Mucosa of rectum (tissue), 2 donors: ENCODE results near the gene EEF2.
"Not testable (repeated sequence)": the region's sequence is repeated elsewhere in the genome, so short reads cannot be mapped to it uniquely, and the experiment has no call there.

Experiments
- H3K27ac ChIP-seq, 2 donors: one replicate each; pipeline ENCODE4 v1.7.0; 2013; ENCODE audit warnings: inconsistent platforms in 2 of 2, low read depth in 2 of 2, low read length in 2 of 2
- H3K27me3 ChIP-seq, 2 donors: one replicate each; pipeline ENCODE4 v1.7.0; 2013; ENCODE audit warnings: low read length in 2 of 2; ENCODE audit not compliant: control insufficient read depth in 2 of 2, insufficient read depth in 2 of 2
- H3K36me3 ChIP-seq, 2 donors: one replicate each; pipeline ENCODE4 v1.7.0; 2013; ENCODE audit warnings: low read length in 2 of 2; ENCODE audit not compliant: control insufficient read depth in 2 of 2, insufficient read depth in 2 of 2
- H3K4me1 ChIP-seq, 2 donors: one replicate each; pipeline ENCODE4 v1.7.0; 2013; ENCODE audit warnings: low read length in 2 of 2, mild to moderate bottlenecking in 1 of 2; ENCODE audit not compliant: control insufficient read depth in 2 of 2, insufficient read depth in 2 of 2
- H3K4me3 ChIP-seq, 2 donors: one replicate each; pipeline ENCODE4 v1.7.0; 2013; ENCODE audit warnings: low read length in 2 of 2
- H3K9ac ChIP-seq, 2 donors: one replicate each; pipeline ENCODE4 v1.7.0; 2013; ENCODE audit warnings: low read length in 2 of 2, low read depth in 1 of 2, mild to moderate bottlenecking in 1 of 2
- H3K9me3 ChIP-seq, 2 donors: one replicate each; pipeline ENCODE4 v1.7.0; 2013; ENCODE audit warnings: low read length in 2 of 2; ENCODE audit not compliant: control insufficient read depth in 2 of 2
- donor health status: healthy.
- donor health status: Normal muscosa, but diverticular disease.

The EEF2 gene

DNA sequence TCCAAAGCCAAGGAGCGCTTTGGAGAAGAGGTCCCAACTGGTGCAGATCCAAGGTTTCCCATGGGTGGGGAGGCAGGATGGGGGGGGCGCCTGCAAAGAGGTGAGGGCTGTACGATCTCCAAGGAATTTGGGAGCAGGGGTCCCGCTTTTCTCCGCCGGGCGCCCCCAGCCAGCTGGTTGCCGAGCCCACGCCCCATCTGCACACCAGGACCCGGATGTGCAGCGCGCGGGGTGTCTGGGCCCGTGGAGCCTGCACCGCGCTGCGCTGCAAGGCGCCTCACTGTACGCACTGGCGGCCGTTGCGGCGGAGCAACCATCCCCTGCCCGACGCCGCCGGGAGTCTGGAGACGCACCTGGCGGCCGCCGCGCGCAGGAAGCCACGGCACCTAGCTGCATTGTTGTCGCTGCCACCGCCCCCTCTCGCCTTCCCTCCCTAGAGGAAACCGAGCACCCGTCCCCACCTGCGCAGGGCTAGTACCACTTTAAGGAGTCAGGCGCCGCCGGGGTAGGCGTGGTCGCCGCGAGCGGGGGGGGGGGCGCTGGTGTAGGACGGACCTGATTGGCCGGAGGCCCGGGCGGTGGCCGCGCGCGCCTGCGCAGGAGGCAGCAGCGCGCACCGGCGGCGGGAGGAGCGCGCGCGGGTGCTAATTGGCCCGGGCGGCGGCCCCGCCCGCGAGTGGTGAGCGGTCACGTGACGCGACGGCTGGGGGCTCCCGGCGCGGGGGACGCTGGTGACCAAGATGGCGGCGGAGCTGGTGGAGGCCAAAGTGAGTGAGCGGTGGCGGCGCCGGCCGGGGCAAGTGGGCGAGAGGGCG lies 22.0 kb upstream of the EEF2 start, which contains the start of gene PIAS4:
TSS of gene PIAS4 (plus strand) at position 716 of the 815 bp plus-strand sequence. CDS start at position 741, 25 bp downstream.
- Histone ChIP-seq H3K27me3 (no peaks in the 10 kb centered on the region), H3K9ac (peak within 1 kb of the TSS; percentile 78 to 79), H3K4me3 (peak within 1 kb of the TSS; percentile 82 to 86), H3K27ac (peak within 1 kb of the TSS; percentile 73 to 90), H3K9me3 (no peaks in the 10 kb centered on the region), H3K4me1 (peaks cover 20 to 29% of the 10 kb centered on the region in 2 donors), H3K36me3 (peaks cover 0 to 3% of the 10 kb centered on the region in 2 donors)

GRCh38 chr19:4005436-4005835 lies 20.2 kb upstream of the EEF2 start:
- peaks cover 17 to 21% of the 10 kb centered on the region in 2 donors for H3K4me1 ChIP-seq
- H3K27ac ChIP-seq, H3K36me3 ChIP-seq, H3K9ac ChIP-seq, H3K4me3 ChIP-seq, H3K9me3 ChIP-seq, H3K27me3 ChIP-seq: not testable (repeated sequence)

- not testable (repeated sequence) for H3K27me3 ChIP-seq, H3K9me3 ChIP-seq, H3K4me1 ChIP-seq, H3K9ac ChIP-seq, H3K36me3 ChIP-seq, H3K27ac ChIP-seq, H3K4me3 ChIP-seq
Measured at GRCh38 chr19:4000798-4001197, 15.5 kb upstream of the EEF2 start.

GRCh38 chr19:3998667-3999412 lies 13.6 kb upstream of the EEF2 start:
- H3K9me3 ChIP-seq, H3K4me3 ChIP-seq, H3K27me3 ChIP-seq, H3K9ac ChIP-seq, H3K27ac ChIP-seq, H3K36me3 ChIP-seq, H3K4me1 ChIP-seq: not testable (repeated sequence)

DNA sequence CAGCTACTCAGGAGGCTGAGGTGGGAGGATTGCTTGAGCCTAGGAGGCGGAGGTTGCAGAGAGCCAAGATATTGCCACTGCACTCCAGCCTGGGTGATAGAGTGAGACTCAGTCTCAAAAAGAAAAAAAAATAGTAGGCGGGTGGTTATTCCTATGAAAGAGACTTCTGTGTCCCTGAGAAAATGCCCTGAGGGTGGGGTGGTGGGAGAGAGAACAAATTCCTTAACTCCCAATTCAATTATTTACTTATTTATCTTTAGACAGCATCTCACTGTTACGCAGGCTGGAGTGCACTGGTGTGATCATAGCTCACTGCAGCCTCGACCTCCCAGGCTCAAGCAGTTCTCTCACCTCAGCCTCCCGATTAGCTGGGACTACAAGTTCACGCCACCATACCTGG lies 10.3 kb upstream of the EEF2 start:
- H3K4me3 ChIP-seq = no peak overlapping the region
- no peaks in the 10 kb centered on the region for H3K4me1 ChIP-seq
- H3K27ac ChIP-seq = no peak overlapping the region
- H3K27me3 ChIP-seq = no peaks in the 10 kb centered on the region
- no peaks in the 10 kb centered on the region for H3K9me3 ChIP-seq
- H3K36me3 ChIP-seq = no peaks in the 10 kb centered on the region
- H3K9ac ChIP-seq = no peak overlapping the region

DNA sequence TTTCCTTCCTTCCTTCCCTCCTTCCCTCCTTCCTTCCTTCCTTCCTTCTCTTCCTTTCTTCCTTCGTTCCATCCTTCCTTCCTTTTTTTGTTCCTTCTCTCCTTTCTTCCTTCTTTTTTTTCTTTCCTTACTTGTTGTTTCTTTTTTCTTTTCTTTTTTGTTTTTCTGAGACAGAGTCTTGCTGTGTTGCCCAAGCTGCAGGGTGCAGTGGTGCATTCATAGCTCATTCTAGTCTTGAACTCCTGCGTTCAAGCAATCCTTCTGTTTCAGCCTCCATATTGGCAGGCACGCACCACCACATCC lies 5.5 kb upstream of the EEF2 start:
- Histone ChIP-seq H3K9me3 (no peaks in the 10 kb centered on the region), H3K27me3 (no peaks in the 10 kb centered on the region), H3K4me1 (peaks cover 18% of the 10 kb centered on the region in 2 donors), H3K4me3 (no peak overlapping the region), H3K27ac (no peak overlapping the region), H3K36me3 (no peaks in the 10 kb centered on the region), H3K9ac (no peak overlapping the region)

- Histone ChIP-seq H3K27ac (no peak overlapping the region), H3K27me3 (no peaks in the 10 kb centered on the region), H3K36me3 (peaks cover 15% of the 10 kb centered on the region in 2 donors), H3K9me3 (no peaks in the 10 kb centered on the region), H3K9ac (peak overlapping the region; percentile 32 to 37), H3K4me3 (peak overlapping the region; percentile 55 to 59), H3K4me1 (peaks cover 36% of the 10 kb centered on the region in 2 donors)
Measured at GRCh38 chr19:3987619-3988371, 2.5 kb upstream of the EEF2 start.

- peak overlapping the region; percentile 80 to 99 for H3K4me3 ChIP-seq
- no peaks in the 10 kb centered on the region for H3K9me3 ChIP-seq
- H3K9ac ChIP-seq = peak overlapping the region; percentile 58 to 97
- H3K36me3 ChIP-seq = peaks cover 28 to 29% of the 10 kb centered on the region in 2 donors
- no peaks in the 10 kb centered on the region for H3K27me3 ChIP-seq
- peak overlapping the region; percentile 4 to 66 for H3K27ac ChIP-seq
- peaks cover 36% of the 10 kb centered on the region in 2 donors for H3K4me1 ChIP-seq
Measured at GRCh38 chr19:3986260-3987041, 1.2 kb upstream of the EEF2 start.

- no peaks in the 10 kb centered on the region for H3K9me3 ChIP-seq
- H3K27ac ChIP-seq = peak overlapping the region in 1 of 2 donors; percentile 66
- peaks cover 35 to 36% of the 10 kb centered on the region in 2 donors for H3K36me3 ChIP-seq
- H3K4me3 ChIP-seq = peak overlapping the region; percentile 80 to 99
- H3K4me1 ChIP-seq = peaks cover 36% of the 10 kb centered on the region in 2 donors
- no peaks in the 10 kb centered on the region for H3K27me3 ChIP-seq
- H3K9ac ChIP-seq = peak overlapping the region; percentile 4 to 97
Measured at GRCh38 chr19:3985643-3986259, 488 bp upstream of the EEF2 start.
